GM12878 (cell line): ENCODE measurements around the gene FBXL14. TPM values are rescaled to one million over a fixed set of nuclear protein-coding genes. Genes with fewer than 3 reads are reported as not detected.

Experiments
- ATF7 ChIP-seq: fragments of 450-650 bp; IDR thresholded peaks from 2 replicates; pipeline ENCODE4 v1.6.1; 2016; ENCODE audit warnings: low read depth, mild to moderate bottlenecking
- CUX1 ChIP-seq: IDR thresholded peaks from 2 replicates; pipeline ENCODE4 v1.6.1; 2012; ENCODE audit warnings: improper control_type of control experiment, low read depth, low read length; ENCODE audit not compliant: insufficient replicate concordance
- EGR1 ChIP-seq, 2 experiments: IDR thresholded peaks; 1 replicate in 1 of 2; 2 replicates in 1 of 2; pipeline ENCODE4 v1.6.1; 2011 to 2012; ENCODE audit warnings: low read depth in 2 of 2, low read length in 2 of 2, borderline replicate concordance in 1 of 2, mild to moderate bottlenecking in 1 of 2, moderate library complexity in 1 of 2
- HSF1 ChIP-seq: fragments of 150-350 bp; IDR thresholded peaks from 2 replicates; pipeline ENCODE4 v1.6.1; 2014; ENCODE audit warnings: mild to moderate bottlenecking, low read depth, low read length
- IKZF1 ChIP-seq: fragments of 450-650 bp; conservative IDR thresholded peaks from 2 replicates; pipeline ENCODE4 v1.6.1; 2017; ENCODE audit warnings: antibody characterized with exemption, mild to moderate bottlenecking
- JUND ChIP-seq: IDR thresholded peaks from 2 replicates; pipeline ENCODE4 v1.6.1; 2012; ENCODE audit warnings: low read depth, mild to moderate bottlenecking, low read length, improper control_type of control experiment, moderate library complexity
- KDM1A ChIP-seq: fragments of 200-600 bp; sonication (generic); IDR thresholded peaks from 2 replicates; pipeline ENCODE4 v1.6.1; 2016; ENCODE audit warnings: borderline replicate concordance
- NR2C1 ChIP-seq: fragments of 450-650 bp; IDR thresholded peaks from 2 replicates; pipeline ENCODE4 v1.6.1; 2017; ENCODE audit warnings: antibody characterized with exemption, mild to moderate bottlenecking, moderate library complexity
- NR2F1 ChIP-seq: fragments of 450-650 bp; conservative IDR thresholded peaks from 2 replicates; pipeline ENCODE4 v1.6.1; 2017; ENCODE audit warnings: mild to moderate bottlenecking
- PKNOX1 ChIP-seq: fragments of 450-650 bp; IDR thresholded peaks from 2 replicates; pipeline ENCODE4 v1.6.1; 2016; ENCODE audit warnings: mild to moderate bottlenecking
- POLR2AphosphoS5 ChIP-seq: IDR thresholded peaks from 2 replicates; pipeline ENCODE4 v1.6.1; 2011; ENCODE audit warnings: mild to moderate bottlenecking, low read length, inconsistent platforms
- POU2F2 ChIP-seq: IDR thresholded peaks from 3 replicates; pipeline ENCODE4 v1.6.1; 2011; ENCODE audit warnings: low read depth, mild to moderate bottlenecking, low read length, borderline replicate concordance
- RCOR1 ChIP-seq: conservative IDR thresholded peaks from 2 replicates; pipeline ENCODE4 v1.6.1; 2012; ENCODE audit warnings: low read depth, low read length, improper control_type of control experiment
- SMARCA5 ChIP-seq: fragments of 450-650 bp; IDR thresholded peaks from 2 replicates; pipeline ENCODE4 v1.6.1; 2017; ENCODE audit warnings: mild to moderate bottlenecking
- STAT1 ChIP-seq: fragments of 450-650 bp; conservative IDR thresholded peaks from 2 replicates; pipeline ENCODE4 v1.6.1; 2014; ENCODE audit warnings: antibody characterized with exemption, mild to moderate bottlenecking
- TAF1 ChIP-seq: IDR thresholded peaks from 2 replicates; pipeline ENCODE4 v1.6.1; 2011; ENCODE audit warnings: mild to moderate bottlenecking, low read depth, low read length, borderline replicate concordance
- YY1 ChIP-seq: IDR thresholded peaks from 2 replicates; pipeline ENCODE4 v1.6.1; 2011; ENCODE audit warnings: low read depth, mild to moderate bottlenecking, low read length
- ZBTB40 ChIP-seq: fragments of 450-650 bp; IDR thresholded peaks from 2 replicates; pipeline ENCODE4 v1.6.1; 2016; ENCODE audit warnings: mild to moderate bottlenecking, moderate library complexity, borderline replicate concordance
- polyA plus RNA-seq, 11 experiments: library from polyadenylated mRNA; depleted of rRNA in 4 of 11; unstranded in 6 of 11; stranded (reverse) in 5 of 11; fragments of >200 nt; fragmentation: Nextera tagmentation in 4 of 11; fragmentation: Illumina TruSeq in 1 of 11; extraction: Ambion mirVana in 4 of 11; extraction: Trizol in 1 of 11; gene quantifications; 1 replicate in 1 of 11; 2 replicates in 10 of 11; pipeline versions ENCODE4 v1.2.1 to v1.2.3, GENCODE V29; 2011 to 2016; ENCODE audit warnings: inconsistent platforms in 2 of 11, missing spikeins in 2 of 11, low read depth in 1 of 11
- total RNA-seq, 4 experiments: library from RNA; depleted of rRNA in 3 of 4; stranded (reverse); fragments of >200 nt in 3 of 4; fragmentation: Illumina TruSeq in 1 of 4; extraction: Trizol in 1 of 4; gene quantifications; 2 replicates each; pipeline versions ENCODE4 v1.2.1 to v1.2.3, GENCODE V29; 2013 to 2021

The FBXL14 gene
- total and polyA plus RNA-seq, 10 of the 15 experiments (the other 5 are each of a cell fraction or from before 2014, with no cell fraction given), result 0.44 to 19.0 (median 2.9) TPM

- no peak for TF ChIP-seq CUX1
- TF ChIP-seq NR2F1, result peak; percentile 61
- TF ChIP-seq POU2F2, result peak; percentile 5; the same call in 1 of the 3 replicates
- TF ChIP-seq POLR2AphosphoS5, result no peak
- TF ChIP-seq HSF1, result no peak
- TF ChIP-seq STAT1, result peak; percentile 89; the same call in 1 of the 2 replicates
- no peak for TF ChIP-seq ZBTB40
- TF ChIP-seq EGR1 (IDR thresholded peaks at IDR 0.05; ENCODE audit: borderline replicate concordance in 1 of 2, low read depth in 2 of 2, low read length in 2 of 2), result peak in 1 of 2 experiments; percentile 52; a peak in 1 of 3 replicates
- peak; percentile 42; the same call in 1 of the 2 replicates for TF ChIP-seq ATF7
- TF ChIP-seq TAF1, result 0 out of 2 replicates have a peak, but pooled peaks have one; percentile 22
- TF ChIP-seq SMARCA5, result peak; percentile 43; the same call in 1 of the 2 replicates
- TF ChIP-seq PKNOX1, result peak; percentile 77
- TF ChIP-seq KDM1A, result no peak
- peak; percentile 48 for TF ChIP-seq NR2C1
- TF ChIP-seq IKZF1, result peak; percentile 82
- no peak for TF ChIP-seq RCOR1
- TF ChIP-seq JUND, result peak; percentile 92; the same call in 1 of the 2 replicates
- 0 out of 2 replicates have a peak, but pooled peaks have one; percentile 42 for TF ChIP-seq YY1
Measured at GRCh38 chr12:1594261-1595025, at the start of gene FBXL14 (continued).
